VCaP (cell line): ENCODE results near the gene FZD2.

Source experiments
- H3K27ac ChIP-seq: fragments of 450-650 bp; 2 replicates; pipeline ENCODE4 v1.5.1; 2017
- TF ChIP-seq, protein P1 (sequence below): fragments of 450-650 bp; conservative IDR thresholded peaks from 2 replicates; pipeline ENCODE4 v1.5.1; 2017; ENCODE audit warnings: mild to moderate bottlenecking, moderate library complexity

Gene FZD2

DNA sequence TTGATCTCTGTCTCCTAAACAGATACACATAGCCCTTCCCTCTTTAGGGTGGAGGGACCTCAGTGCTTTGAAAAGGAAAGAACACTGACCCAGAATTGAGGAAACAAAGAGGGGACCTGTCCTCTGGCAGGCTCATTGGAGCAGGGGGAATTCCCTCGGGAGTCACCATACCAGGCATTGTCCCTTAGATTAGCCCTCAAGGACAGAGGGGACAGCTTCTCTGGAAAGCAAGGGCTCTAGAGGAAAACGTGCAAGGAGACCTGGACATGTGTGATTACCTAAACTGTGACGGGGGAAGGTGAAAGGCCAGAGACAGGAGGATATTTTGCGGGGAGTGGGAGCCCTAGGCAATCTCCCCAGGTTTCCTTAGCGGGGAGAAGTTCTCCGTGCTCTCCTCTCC, 7.6 kb upstream of the FZD2 start:
- no peak overlapping the region for H3K27ac ChIP-seq
- TF ChIP-seq, protein P1, sequence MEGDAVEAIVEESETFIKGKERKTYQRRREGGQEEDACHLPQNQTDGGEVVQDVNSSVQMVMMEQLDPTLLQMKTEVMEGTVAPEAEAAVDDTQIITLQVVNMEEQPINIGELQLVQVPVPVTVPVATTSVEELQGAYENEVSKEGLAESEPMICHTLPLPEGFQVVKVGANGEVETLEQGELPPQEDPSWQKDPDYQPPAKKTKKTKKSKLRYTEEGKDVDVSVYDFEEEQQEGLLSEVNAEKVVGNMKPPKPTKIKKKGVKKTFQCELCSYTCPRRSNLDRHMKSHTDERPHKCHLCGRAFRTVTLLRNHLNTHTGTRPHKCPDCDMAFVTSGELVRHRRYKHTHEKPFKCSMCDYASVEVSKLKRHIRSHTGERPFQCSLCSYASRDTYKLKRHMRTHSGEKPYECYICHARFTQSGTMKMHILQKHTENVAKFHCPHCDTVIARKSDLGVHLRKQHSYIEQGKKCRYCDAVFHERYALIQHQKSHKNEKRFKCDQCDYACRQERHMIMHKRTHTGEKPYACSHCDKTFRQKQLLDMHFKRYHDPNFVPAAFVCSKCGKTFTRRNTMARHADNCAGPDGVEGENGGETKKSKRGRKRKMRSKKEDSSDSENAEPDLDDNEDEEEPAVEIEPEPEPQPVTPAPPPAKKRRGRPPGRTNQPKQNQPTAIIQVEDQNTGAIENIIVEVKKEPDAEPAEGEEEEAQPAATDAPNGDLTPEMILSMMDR: no peak

DNA sequence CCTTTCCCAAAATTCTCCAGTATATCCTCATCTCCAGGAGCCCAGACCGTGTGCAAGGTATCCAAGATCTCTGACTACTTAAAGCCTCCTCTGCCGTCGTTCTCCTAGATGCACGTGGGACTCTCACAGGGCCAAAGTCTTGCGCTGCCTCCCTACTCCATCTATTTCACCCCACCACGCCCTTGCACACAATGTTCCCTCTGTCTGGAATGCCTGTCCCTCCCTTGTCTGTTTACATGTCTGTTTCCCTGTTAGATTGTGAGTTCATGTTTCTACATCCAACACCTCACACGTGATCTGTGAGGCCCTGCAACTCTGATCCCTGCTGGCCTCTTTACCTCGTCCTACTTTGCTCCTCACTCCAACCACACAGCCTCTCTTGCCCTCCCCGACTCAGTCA, 4.9 kb upstream of the FZD2 start:
- H3K27ac ChIP-seq: no peak overlapping the region
- TF ChIP-seq, protein P1: no peak

DNA sequence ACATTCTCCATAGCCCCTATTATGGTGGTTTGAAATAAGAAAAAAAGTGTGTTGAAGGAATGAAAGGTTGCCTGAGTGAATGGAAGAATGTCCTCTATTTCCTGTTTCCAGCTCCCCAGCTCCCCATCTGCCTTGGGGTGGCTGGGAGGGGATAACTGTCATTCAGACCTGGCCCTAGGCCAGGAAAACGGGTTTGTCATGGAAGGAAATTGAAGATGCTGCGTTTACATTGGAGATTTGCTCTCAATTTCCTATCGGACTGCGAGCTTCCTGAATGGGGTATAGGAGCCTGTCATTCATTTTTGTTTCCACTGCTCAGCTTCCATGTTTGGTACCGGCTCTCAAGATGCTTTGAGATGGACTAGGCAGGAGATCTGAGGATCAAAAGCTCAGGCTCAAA, 2.2 kb upstream of the FZD2 start:
- no peak overlapping the region for H3K27ac ChIP-seq
- TF ChIP-seq, protein P1: no peak

DNA sequence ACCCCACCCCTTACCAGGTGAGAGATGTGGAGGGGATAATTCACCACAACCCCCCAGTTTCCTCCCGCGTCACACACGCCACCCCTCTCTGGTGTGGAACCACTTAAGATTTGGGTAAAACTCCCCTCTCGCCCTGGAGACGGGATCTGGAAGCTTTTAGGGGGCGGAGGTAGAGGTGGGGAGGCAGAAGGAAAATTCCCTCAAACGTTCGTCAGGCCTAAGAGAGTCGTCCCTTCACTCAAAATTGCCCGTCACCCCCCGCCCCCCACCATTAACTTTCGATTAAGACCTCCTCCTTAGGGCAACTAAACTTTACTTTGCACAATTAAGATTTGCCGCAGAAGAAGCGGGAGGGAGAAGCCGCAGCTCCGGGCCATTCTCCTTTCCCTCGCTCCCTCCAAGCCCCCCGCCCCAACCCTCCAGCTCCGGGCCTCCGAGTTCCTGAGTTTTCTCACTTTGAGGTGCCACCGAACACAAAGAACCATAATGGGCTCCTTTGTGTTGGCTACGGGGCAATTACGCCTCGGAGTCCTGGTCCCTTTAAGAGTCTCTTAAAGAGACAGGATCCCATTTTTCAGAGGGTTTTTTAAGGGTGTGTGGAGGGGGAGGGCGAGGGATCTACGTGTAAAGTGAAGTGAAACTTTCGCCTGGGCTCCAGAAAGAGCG, 985 bp upstream of the FZD2 start:
- TF ChIP-seq, protein P1: no peak
- H3K27ac ChIP-seq: peak overlapping the region; percentile 60; the same call in 1 of the 2 replicates

DNA sequence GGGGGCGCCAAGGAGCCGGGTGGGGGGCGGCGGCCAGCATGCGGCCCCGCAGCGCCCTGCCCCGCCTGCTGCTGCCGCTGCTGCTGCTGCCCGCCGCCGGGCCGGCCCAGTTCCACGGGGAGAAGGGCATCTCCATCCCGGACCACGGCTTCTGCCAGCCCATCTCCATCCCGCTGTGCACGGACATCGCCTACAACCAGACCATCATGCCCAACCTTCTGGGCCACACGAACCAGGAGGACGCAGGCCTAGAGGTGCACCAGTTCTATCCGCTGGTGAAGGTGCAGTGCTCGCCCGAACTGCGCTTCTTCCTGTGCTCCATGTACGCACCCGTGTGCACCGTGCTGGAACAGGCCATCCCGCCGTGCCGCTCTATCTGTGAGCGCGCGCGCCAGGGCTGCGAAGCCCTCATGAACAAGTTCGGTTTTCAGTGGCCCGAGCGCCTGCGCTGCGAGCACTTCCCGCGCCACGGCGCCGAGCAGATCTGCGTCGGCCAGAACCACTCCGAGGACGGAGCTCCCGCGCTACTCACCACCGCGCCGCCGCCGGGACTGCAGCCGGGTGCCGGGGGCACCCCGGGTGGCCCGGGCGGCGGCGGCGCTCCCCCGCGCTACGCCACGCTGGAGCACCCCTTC, 484 bp downstream of the FZD2 start:
- peak overlapping the region; percentile 60; the same call in 1 of the 2 replicates for H3K27ac ChIP-seq
- TF ChIP-seq, protein P1: no peak

DNA sequence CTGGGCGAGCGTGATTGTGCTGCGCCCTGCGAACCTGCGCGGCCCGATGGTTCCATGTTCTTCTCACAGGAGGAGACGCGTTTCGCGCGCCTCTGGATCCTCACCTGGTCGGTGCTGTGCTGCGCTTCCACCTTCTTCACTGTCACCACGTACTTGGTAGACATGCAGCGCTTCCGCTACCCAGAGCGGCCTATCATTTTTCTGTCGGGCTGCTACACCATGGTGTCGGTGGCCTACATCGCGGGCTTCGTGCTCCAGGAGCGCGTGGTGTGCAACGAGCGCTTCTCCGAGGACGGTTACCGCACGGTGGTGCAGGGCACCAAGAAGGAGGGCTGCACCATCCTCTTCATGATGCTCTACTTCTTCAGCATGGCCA, 1.0 kb downstream of the FZD2 start:
- TF ChIP-seq, protein P1: no peak
- H3K27ac ChIP-seq: no peak overlapping the region

DNA sequence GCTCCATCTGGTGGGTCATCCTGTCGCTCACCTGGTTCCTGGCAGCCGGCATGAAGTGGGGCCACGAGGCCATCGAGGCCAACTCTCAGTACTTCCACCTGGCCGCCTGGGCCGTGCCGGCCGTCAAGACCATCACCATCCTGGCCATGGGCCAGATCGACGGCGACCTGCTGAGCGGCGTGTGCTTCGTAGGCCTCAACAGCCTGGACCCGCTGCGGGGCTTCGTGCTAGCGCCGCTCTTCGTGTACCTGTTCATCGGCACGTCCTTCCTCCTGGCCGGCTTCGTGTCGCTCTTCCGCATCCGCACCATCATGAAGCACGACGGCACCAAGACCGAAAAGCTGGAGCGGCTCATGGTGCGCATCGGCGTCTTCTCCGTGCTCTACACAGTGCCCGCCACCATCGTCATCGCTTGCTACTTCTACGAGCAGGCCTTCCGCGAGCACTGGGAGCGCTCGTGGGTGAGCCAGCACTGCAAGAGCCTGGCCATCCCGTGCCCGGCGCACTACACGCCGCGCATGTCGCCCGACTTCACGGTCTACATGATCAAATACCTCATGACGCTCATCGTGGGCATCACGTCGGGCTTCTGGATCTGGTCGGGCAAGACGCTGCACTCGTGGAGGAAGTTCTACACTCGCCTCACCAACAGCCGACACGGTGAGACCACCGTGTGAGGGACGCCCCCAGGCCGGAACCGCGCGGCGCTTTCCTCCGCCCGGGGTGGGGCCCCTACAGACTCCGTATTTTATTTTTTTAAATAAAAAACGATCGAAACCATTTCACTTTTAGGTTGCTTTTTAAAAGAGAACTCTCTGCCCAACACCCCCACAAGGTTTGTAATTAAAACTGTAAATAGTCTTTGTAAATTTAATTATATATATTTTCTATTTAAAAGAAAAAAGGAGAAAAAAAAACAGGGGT, 1.7 kb downstream of the FZD2 start:
- H3K27ac ChIP-seq: no peak overlapping the region
- TF ChIP-seq, protein P1: no peak
